HepG2 (cell line): ENCODE data around the gene ATG3. TPM values are rescaled to one million over a fixed set of nuclear protein-coding genes. Genes with fewer than 3 reads are reported as not detected.

Experiments
- ATAC-seq: fragments of 200-7000 bp; cut with Tn5 transposase; 3 replicates; pipeline ENCODE4 v1.9.1; 2020; ENCODE audit warnings: mild to moderate bottlenecking, moderate library complexity
- BruUV-seq: library from RNA; stranded (reverse); fragments of 400-500 nt; replicated peaks from 2 replicates; lab custom pipeline; 2021; lab: Mats Ljungman, UMichigan
- CTCF ChIA-PET: fragments of 300-600 bp; formaldehyde crosslinking; extraction: SDS; loops from one replicate; lab custom pipeline; 2021; ENCODE audit warnings: low total read pairs, inconsistent platforms, low intra/inter-chr PET ratio; lab: Yijun Ruan, JAX
- POLR2A ChIA-PET: fragments of 350-600 bp; sonication (Branson Sonifier 250); formaldehyde crosslinking; loops from one replicate; lab custom pipeline; 2020; ENCODE audit warnings: antibody characterized with exemption, inconsistent platforms; lab: Yijun Ruan, JAX
- DNase-seq: peaks from one replicate; pipeline ENCODE4 v3.0.0-alpha.2; 2015; ENCODE audit warnings: low spot score
- FAIRE-seq: peaks from 3 replicates; lab custom pipeline; 2011; peaks lifted over from hg19 to GRCh38; lab: Jason Lieb, UNC
- H2AFZ ChIP-seq: one replicate; pipeline ENCODE4 v1.6.1; 2011; ENCODE audit warnings: low read length, inconsistent platforms
- H3K27ac ChIP-seq: fragments of 300-600 bp; 3 replicates; pipeline ENCODE4 v1.8.0; 2011; ENCODE audit warnings: mixed run types, mild to moderate bottlenecking, mixed read lengths, low read length, inconsistent platforms; ENCODE audit not compliant: insufficient read depth; ENCODE audit errors: extremely low read length
- H3K27me3 ChIP-seq, 2 experiments: fragments of 200-600 bp in 1 of 2; 2 replicates in 1 of 2; 3 replicates in 1 of 2; pipeline versions ENCODE4 v1.6.0 to v1.8.0; 2011; ENCODE audit warnings: low read length in 2 of 2, mild to moderate bottlenecking in 2 of 2, moderate library complexity in 2 of 2, inconsistent platforms in 1 of 2; ENCODE audit not compliant: insufficient read depth in 2 of 2, control insufficient read depth in 1 of 2
- H3K36me3 ChIP-seq, 2 experiments: fragments of 200-600 bp in 1 of 2; replicated peaks in 1 of 2; 2 replicates in 1 of 2; 3 replicates in 1 of 2; pipeline versions ENCODE4 v1.5.1 to v1.8.0; 2011; ENCODE audit warnings: low read length in 2 of 2, inconsistent platforms in 1 of 2; ENCODE audit not compliant: insufficient read depth in 2 of 2, control insufficient read depth in 1 of 2
- H3K4me1 ChIP-seq: 2 replicates; pipeline ENCODE4 v1.5.1; 2012; ENCODE audit warnings: low read length, inconsistent platforms; ENCODE audit not compliant: insufficient read depth
- H3K4me2 ChIP-seq: 2 replicates; pipeline ENCODE4 v1.6.0; 2011; ENCODE audit warnings: low read depth, low read length, inconsistent platforms
- H3K4me3 ChIP-seq, 3 experiments: fragments of 200-600 bp in 1 of 3; sonication (generic), shearing (Covaris generic) in 1 of 3; replicated peaks in 1 of 3; 2 replicates each; pipeline ENCODE4 v1.5.1; 2011 to 2016; ENCODE audit warnings: low read length in 3 of 3, inconsistent platforms in 2 of 3, low read depth in 2 of 3, mild to moderate bottlenecking in 2 of 3, control low read depth in 1 of 3, mixed read lengths in 1 of 3; ENCODE audit not compliant: insufficient read depth in 1 of 3
- H3K79me2 ChIP-seq: one replicate; pipeline ENCODE4 v1.6.1; 2011; ENCODE audit warnings: low read length, inconsistent platforms; ENCODE audit not compliant: insufficient read depth
- H3K9ac ChIP-seq: 2 replicates; pipeline ENCODE4 v1.6.0; 2011; ENCODE audit warnings: mild to moderate bottlenecking, low read depth, low read length, inconsistent platforms; ENCODE audit not compliant: insufficient read depth
- H3K9me3 ChIP-seq: 2 replicates; pipeline ENCODE4 v1.5.1; 2012; ENCODE audit warnings: mild to moderate bottlenecking, low read length
- H4K20me1 ChIP-seq: 2 replicates; pipeline ENCODE4 v1.6.0; 2011; ENCODE audit warnings: inconsistent platforms, mild to moderate bottlenecking, low read length, moderate library complexity; ENCODE audit not compliant: insufficient read depth
- CREB1 ChIP-seq, 2 experiments: fragments of 450-650 bp in 1 of 2; IDR thresholded peaks; 2 replicates each; pipeline ENCODE4 v1.6.1; 2016 to 2017; ENCODE audit warnings: control low read depth in 1 of 2, mild to moderate bottlenecking in 1 of 2, missing compliant biosample characterization in 1 of 2, missing genetic modification characterization in 1 of 2
- ETS1 ChIP-seq: sonication (generic); formaldehyde crosslinking; IDR thresholded peaks from 2 replicates; pipeline ENCODE4 v1.4.0; 2020; ENCODE audit warnings: missing genetic modification reagents
- KMT2B ChIP-seq: IDR thresholded peaks from 2 replicates; pipeline ENCODE4 v1.6.1; 2016; ENCODE audit warnings: missing genetic modification reagents, missing compliant biosample characterization
- SIN3B ChIP-seq: fragments of 150-350 bp; IDR thresholded peaks from 2 replicates; pipeline ENCODE4 v1.6.1; 2014; ENCODE audit warnings: low read length
- SRY ChIP-seq: sonication (generic); formaldehyde crosslinking; IDR thresholded peaks from 2 replicates; pipeline ENCODE4 v1.8.0; 2022; ENCODE audit warnings: mild to moderate bottlenecking, missing genetic modification reagents
- TP53 ChIP-seq: sonication (generic); formaldehyde crosslinking; conservative IDR thresholded peaks from 2 replicates; pipeline ENCODE4 v1.4.0; 2020; ENCODE audit warnings: missing genetic modification reagents
- ZFP90 ChIP-seq: sonication (generic); formaldehyde crosslinking; IDR thresholded peaks from 2 replicates; pipeline ENCODE4 v1.8.0; 2022; ENCODE audit warnings: missing genetic modification reagents, mild to moderate bottlenecking, inconsistent platforms, borderline replicate concordance
- WGBS: methylation state at CpG from one replicate; pipeline ENCODE4 v1.1.6; 2017; ENCODE audit warnings: low lambda C conversion rate; 5-methylcytosine and 5-hydroxymethylcytosine counted together
- in situ Hi-C: cut with HindIII; loops from 2 replicates; pipeline ENCODE4 v1.10.0; 2017; ENCODE audit warnings: low pct_unique_long_range_greater_than_20kb; ENCODE audit not compliant: extremely low pct_ligation_motif_present
- intact Hi-C: fragments of 100-400 bp; cut with micrococcal nuclease; formaldehyde crosslinking; loops from one replicate; pipeline ENCODE4 v1.10.0; 2022; ENCODE audit not compliant: unreplicated experiment
- polyA plus RNA-seq, 8 experiments: library from polyadenylated mRNA; depleted of rRNA in 3 of 8; stranded (reverse) in 7 of 8; unstranded in 1 of 8; fragments of >200 nt; fragmentation: Illumina TruSeq in 4 of 8; extraction: Trizol in 4 of 8; gene quantifications; 2 replicates each; pipeline versions ENCODE4 v1.2.1 to v1.2.3, GENCODE V29; 2011 to 2016; ENCODE audit warnings: low read depth in 4 of 8, missing spikeins in 1 of 8, mixed read lengths in 1 of 8; ENCODE audit not compliant: insufficient read depth in 1 of 8
- total RNA-seq, 5 experiments: library from RNA; depleted of rRNA; stranded (reverse); fragments of >200 nt; fragmentation: Illumina TruSeq; extraction: Trizol; gene quantifications; 2 replicates each; pipeline ENCODE4 v1.2.3, GENCODE V29; 2016; ENCODE audit warnings: low read depth in 1 of 5
- TF ChIP-seq, protein P1 (sequence below), 2 experiments: sonication (generic) in 1 of 2; formaldehyde crosslinking in 1 of 2; IDR thresholded peaks; 2 replicates each; pipeline versions ENCODE4 v1.6.1 to v1.9.0; 2014 to 2022; ENCODE audit warnings: antibody characterized with exemption in 1 of 2, borderline replicate concordance in 1 of 2, inconsistent platforms in 1 of 2, low read depth in 1 of 2, missing genetic modification reagents in 1 of 2

The ATG3 gene
- total and polyA plus RNA-seq, 2 of the 13 experiments (the other 11 are each of a cell fraction or from before 2014, with no cell fraction given) = 19.6 to 34.8 TPM

DNA sequence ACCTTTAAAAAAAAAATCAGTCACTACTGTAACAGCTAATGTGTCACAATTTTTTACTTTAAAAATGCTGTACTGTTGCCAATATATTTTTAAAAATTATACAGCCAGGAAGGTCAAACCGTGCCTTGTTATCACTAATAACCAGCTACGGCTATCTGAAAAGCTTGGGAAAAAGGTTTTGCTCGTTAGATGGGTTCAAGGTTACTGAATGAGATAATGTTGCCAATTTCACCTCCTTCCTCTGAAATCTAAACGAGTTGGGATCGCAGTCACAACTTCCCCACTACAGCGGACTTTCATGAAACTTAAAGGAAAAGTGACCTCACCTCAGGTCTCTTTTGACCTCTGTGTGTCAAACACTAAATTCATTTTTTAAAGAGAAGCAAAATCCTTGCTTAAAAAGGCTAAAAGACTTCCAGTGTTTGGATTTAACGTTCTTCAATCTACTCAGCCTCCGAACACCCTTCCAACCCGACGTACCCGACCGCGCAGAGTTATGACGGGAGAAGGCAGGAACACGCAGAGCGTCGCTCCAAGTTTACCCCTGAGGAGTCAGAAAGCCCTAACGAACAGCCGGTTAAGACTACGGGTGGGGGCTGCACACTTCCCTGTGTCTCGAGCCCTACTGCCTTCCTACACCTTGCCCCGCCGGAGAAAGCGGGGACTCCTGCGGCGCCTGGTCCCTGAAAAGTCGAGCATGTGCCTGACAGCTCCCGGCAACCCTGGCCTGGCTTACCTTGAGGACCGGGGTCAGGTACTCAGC is 860 bp downstream of the ATG3 start:
- CTCF ChIA-PET = no interaction called here
- FAIRE-seq = peak; percentile 23
- TF ChIP-seq, protein P1, sequence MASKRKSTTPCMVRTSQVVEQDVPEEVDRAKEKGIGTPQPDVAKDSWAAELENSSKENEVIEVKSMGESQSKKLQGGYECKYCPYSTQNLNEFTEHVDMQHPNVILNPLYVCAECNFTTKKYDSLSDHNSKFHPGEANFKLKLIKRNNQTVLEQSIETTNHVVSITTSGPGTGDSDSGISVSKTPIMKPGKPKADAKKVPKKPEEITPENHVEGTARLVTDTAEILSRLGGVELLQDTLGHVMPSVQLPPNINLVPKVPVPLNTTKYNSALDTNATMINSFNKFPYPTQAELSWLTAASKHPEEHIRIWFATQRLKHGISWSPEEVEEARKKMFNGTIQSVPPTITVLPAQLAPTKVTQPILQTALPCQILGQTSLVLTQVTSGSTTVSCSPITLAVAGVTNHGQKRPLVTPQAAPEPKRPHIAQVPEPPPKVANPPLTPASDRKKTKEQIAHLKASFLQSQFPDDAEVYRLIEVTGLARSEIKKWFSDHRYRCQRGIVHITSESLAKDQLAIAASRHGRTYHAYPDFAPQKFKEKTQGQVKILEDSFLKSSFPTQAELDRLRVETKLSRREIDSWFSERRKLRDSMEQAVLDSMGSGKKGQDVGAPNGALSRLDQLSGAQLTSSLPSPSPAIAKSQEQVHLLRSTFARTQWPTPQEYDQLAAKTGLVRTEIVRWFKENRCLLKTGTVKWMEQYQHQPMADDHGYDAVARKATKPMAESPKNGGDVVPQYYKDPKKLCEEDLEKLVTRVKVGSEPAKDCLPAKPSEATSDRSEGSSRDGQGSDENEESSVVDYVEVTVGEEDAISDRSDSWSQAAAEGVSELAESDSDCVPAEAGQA (IDR thresholded peaks at IDR 0.05; ENCODE audit: low read depth) = 0 out of 2 replicates have a peak, but pooled peaks have one; percentile 22
- TF ChIP-seq, protein P1 (CRISPR knock-in tag; IDR thresholded peaks at IDR 0.05; ENCODE audit: borderline replicate concordance) = no peak
- TF ChIP-seq ETS1 (CRISPR knock-in tag) (0 out of 2 replicates have a peak, but pooled peaks have one; percentile 79), ZFP90 (CRISPR knock-in tag) (0 out of 2 replicates have a peak, but pooled peaks have one; percentile 43), SRY (no peak), KMT2B (peak; percentile 28; the same call in 1 of the 2 replicates), CREB1 (IDR thresholded peaks at IDR 0.05) (peak; percentile 83), CREB1 (CRISPR knock-in tag; IDR thresholded peaks at IDR 0.05) (peak; percentile 95), SIN3B (0 out of 2 replicates have a peak, but pooled peaks have one; percentile 24), TP53 (CRISPR knock-in tag) (no peak)

More for the DNA sequence above, 860 bp downstream of the ATG3 start:
- Histone ChIP-seq H3K27me3 (no peaks in the 10 kb centered on the region; a peak in 1 of 5 replicates), H3K36me3 (peaks cover 0 to 7% of the 10 kb centered on the region in 2 experiments; a peak in 1 of 5 replicates), H2AFZ (peak overlapping the region; percentile 30), H4K20me1 (no peaks in the 10 kb centered on the region), H3K79me2 (peaks cover 39% of the 10 kb centered on the region), H3K4me2 (peak overlapping the region; percentile 85), H3K9me3 (no peaks in the 10 kb centered on the region), H3K4me3 (peak overlapping the region; percentile 85 to 91 (median 85)), H3K9ac (peak overlapping the region; percentile 88), H3K4me1 (peaks cover 16% of the 10 kb centered on the region), H3K27ac (peak overlapping the region; percentile 95)
- in situ Hi-C loops (no loop called here), intact Hi-C loops (loop anchor here (2.0 kb wide), 1 partner anchor 430 kb away; the partner anchor contains the start of gene GTPBP8)
- ATAC-seq = peak; percentile 57
- POLR2A ChIA-PET = no interaction called here
- 2% methylated on average over 21 of the region's 29 CpGs for WGBS
- peak; percentile 66 for DNase-seq
- BruUV-seq = no TSS peak
